ENCODE measurements around the gene MRPL27.
"Not testable (repeated sequence)": the region's sequence is repeated elsewhere in the genome, so short reads cannot be mapped to it uniquely, and the experiment has no call there.

- TF ChIP-seq, protein P1, sequence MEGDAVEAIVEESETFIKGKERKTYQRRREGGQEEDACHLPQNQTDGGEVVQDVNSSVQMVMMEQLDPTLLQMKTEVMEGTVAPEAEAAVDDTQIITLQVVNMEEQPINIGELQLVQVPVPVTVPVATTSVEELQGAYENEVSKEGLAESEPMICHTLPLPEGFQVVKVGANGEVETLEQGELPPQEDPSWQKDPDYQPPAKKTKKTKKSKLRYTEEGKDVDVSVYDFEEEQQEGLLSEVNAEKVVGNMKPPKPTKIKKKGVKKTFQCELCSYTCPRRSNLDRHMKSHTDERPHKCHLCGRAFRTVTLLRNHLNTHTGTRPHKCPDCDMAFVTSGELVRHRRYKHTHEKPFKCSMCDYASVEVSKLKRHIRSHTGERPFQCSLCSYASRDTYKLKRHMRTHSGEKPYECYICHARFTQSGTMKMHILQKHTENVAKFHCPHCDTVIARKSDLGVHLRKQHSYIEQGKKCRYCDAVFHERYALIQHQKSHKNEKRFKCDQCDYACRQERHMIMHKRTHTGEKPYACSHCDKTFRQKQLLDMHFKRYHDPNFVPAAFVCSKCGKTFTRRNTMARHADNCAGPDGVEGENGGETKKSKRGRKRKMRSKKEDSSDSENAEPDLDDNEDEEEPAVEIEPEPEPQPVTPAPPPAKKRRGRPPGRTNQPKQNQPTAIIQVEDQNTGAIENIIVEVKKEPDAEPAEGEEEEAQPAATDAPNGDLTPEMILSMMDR (conservative IDR thresholded peaks at IDR 0.05 in 1 of 2, IDR thresholded peaks at IDR 0.05 in 1 of 2; ENCODE audit: extremely low read depth in 1 of 2, insufficient read depth in 1 of 2, low read depth in 1 of 2, low read length in 2 of 2) = not testable (repeated sequence)
- TF ChIP-seq EZH2 (IDR thresholded peaks at IDR 0.05; ENCODE audit: borderline replicate concordance, low read length) = not testable (repeated sequence)
Measured at GRCh38 chr17:50398672-50399071, 25.7 kb upstream of the MRPL27 start.

All from mammary epithelial cell (primary cell).